ENCODE results near the gene MTMR11.

Gene MTMR11

GRCh38 chr1:149945206-149945605 is 8.5 kb upstream of the MTMR11 start:
- no peaks in the 10 kb centered on the region for H3K9me3 ChIP-seq (ENCODE audit: insufficient read depth, low read depth, low read length)
- no peaks in the 10 kb centered on the region for H3K79me2 ChIP-seq (ENCODE audit: insufficient read depth, low read length)
- H3K36me3 ChIP-seq (ENCODE audit: insufficient read depth, low read length) = peaks cover 7% of the 10 kb centered on the region; the same call in 1 of the 2 replicates
- H3K4me1 ChIP-seq (ENCODE audit: insufficient read depth, low read length, poor library complexity, severe bottlenecking) = no peaks in the 10 kb centered on the region
- TF ChIP-seq EZH2phosphoT487 (IDR thresholded peaks at IDR 0.05; ENCODE audit: borderline replicate concordance) = no peak
- TF ChIP-seq, protein P1, sequence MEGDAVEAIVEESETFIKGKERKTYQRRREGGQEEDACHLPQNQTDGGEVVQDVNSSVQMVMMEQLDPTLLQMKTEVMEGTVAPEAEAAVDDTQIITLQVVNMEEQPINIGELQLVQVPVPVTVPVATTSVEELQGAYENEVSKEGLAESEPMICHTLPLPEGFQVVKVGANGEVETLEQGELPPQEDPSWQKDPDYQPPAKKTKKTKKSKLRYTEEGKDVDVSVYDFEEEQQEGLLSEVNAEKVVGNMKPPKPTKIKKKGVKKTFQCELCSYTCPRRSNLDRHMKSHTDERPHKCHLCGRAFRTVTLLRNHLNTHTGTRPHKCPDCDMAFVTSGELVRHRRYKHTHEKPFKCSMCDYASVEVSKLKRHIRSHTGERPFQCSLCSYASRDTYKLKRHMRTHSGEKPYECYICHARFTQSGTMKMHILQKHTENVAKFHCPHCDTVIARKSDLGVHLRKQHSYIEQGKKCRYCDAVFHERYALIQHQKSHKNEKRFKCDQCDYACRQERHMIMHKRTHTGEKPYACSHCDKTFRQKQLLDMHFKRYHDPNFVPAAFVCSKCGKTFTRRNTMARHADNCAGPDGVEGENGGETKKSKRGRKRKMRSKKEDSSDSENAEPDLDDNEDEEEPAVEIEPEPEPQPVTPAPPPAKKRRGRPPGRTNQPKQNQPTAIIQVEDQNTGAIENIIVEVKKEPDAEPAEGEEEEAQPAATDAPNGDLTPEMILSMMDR (conservative IDR thresholded peaks at IDR 0.05; ENCODE audit: low read length) = no peak
- H3K9me2 ChIP-seq (replicated peaks; ENCODE audit: low read depth, low read length) = no peaks in the 10 kb centered on the region
- H3K4me3 ChIP-seq (ENCODE audit: low read length, poor library complexity, severe bottlenecking) = no peak overlapping the region
- H3F3A ChIP-seq (ENCODE audit: low read depth) = 0 out of 2 replicates have a peak, but pooled peaks cover 2% of the 10 kb centered on the region
- no peak overlapping the region for H3K9ac ChIP-seq (ENCODE audit: low read depth, low read length, poor library complexity, severe bottlenecking)
- no peaks in the 10 kb centered on the region for H3K27me3 ChIP-seq (ENCODE audit: insufficient read depth, low read length, poor library complexity, severe bottlenecking)
- no peaks in the 10 kb centered on the region for H4K20me1 ChIP-seq (ENCODE audit: insufficient read depth, low read length, poor library complexity, severe bottlenecking)
- H3K4me2 ChIP-seq (ENCODE audit: low read depth, low read length, poor library complexity, severe bottlenecking) = no peak overlapping the region
- no peak overlapping the region for H2AFZ ChIP-seq (ENCODE audit: low read length)

- TF ChIP-seq, protein P1 (conservative IDR thresholded peaks at IDR 0.05; ENCODE audit: low read length) = no peak
- no peak for TF ChIP-seq EZH2phosphoT487 (IDR thresholded peaks at IDR 0.05; ENCODE audit: borderline replicate concordance)
- H3K4me3 ChIP-seq (ENCODE audit: low read length, poor library complexity, severe bottlenecking) = no peak overlapping the region
These were observed 6.2 kb upstream of the MTMR11 start for GRCh38 chr1:149942885-149943284.

GRCh38 chr1:149942207-149942606 is 5.5 kb upstream of the MTMR11 start:
- Histone ChIP-seq H4K20me1 (ENCODE audit: insufficient read depth, low read length, poor library complexity, severe bottlenecking) (no peaks in the 10 kb centered on the region), H3K9me3 (ENCODE audit: insufficient read depth, low read depth, low read length) (no peaks in the 10 kb centered on the region), H3K9ac (ENCODE audit: low read depth, low read length, poor library complexity, severe bottlenecking) (no peak overlapping the region), H3F3A (ENCODE audit: low read depth) (no peaks in the 10 kb centered on the region), H3K4me2 (ENCODE audit: low read depth, low read length, poor library complexity, severe bottlenecking) (no peak overlapping the region), H3K79me2 (ENCODE audit: insufficient read depth, low read length) (no peaks in the 10 kb centered on the region), H3K27me3 (ENCODE audit: insufficient read depth, low read length, poor library complexity, severe bottlenecking) (no peaks in the 10 kb centered on the region), H2AFZ (ENCODE audit: low read length) (no peak overlapping the region), H3K9me2 (replicated peaks; ENCODE audit: low read depth, low read length) (no peaks in the 10 kb centered on the region), H3K4me1 (ENCODE audit: insufficient read depth, low read length, poor library complexity, severe bottlenecking) (peaks cover 22% of the 10 kb centered on the region), H3K36me3 (ENCODE audit: insufficient read depth, low read length) (no peaks in the 10 kb centered on the region), H3K4me3 (ENCODE audit: low read length, poor library complexity, severe bottlenecking) (no peak overlapping the region)
- TF ChIP-seq, protein P1 (conservative IDR thresholded peaks at IDR 0.05; ENCODE audit: low read length) = no peak; the same call in 1 of the 2 replicates
- no peak for TF ChIP-seq EZH2phosphoT487 (IDR thresholded peaks at IDR 0.05; ENCODE audit: borderline replicate concordance)

More at GRCh38 chr1:149942885-149943284, 6.2 kb upstream of the MTMR11 start:
- Histone ChIP-seq H3K79me2 (ENCODE audit: insufficient read depth, low read length) (no peaks in the 10 kb centered on the region), H3K4me1 (ENCODE audit: insufficient read depth, low read length, poor library complexity, severe bottlenecking) (peaks cover 15% of the 10 kb centered on the region), H3K36me3 (ENCODE audit: insufficient read depth, low read length) (no peaks in the 10 kb centered on the region), H2AFZ (ENCODE audit: low read length) (no peak overlapping the region; the same call in 1 of the 2 replicates), H3F3A (ENCODE audit: low read depth) (no peaks in the 10 kb centered on the region), H4K20me1 (ENCODE audit: insufficient read depth, low read length, poor library complexity, severe bottlenecking) (no peaks in the 10 kb centered on the region), H3K9ac (ENCODE audit: low read depth, low read length, poor library complexity, severe bottlenecking) (no peak overlapping the region), H3K9me3 (ENCODE audit: insufficient read depth, low read depth, low read length) (no peaks in the 10 kb centered on the region), H3K4me2 (ENCODE audit: low read depth, low read length, poor library complexity, severe bottlenecking) (no peak overlapping the region), H3K9me2 (replicated peaks; ENCODE audit: low read depth, low read length) (no peaks in the 10 kb centered on the region), H3K27me3 (ENCODE audit: insufficient read depth, low read length, poor library complexity, severe bottlenecking) (no peaks in the 10 kb centered on the region)
